Stimulated activated CD8-positive, alpha-beta memory T cell treated with anti-CD3 and anti-CD28 coated beads, Interleukin-4, amount 100 ng/mL, for 1 hour (primary cell): Measurements from ENCODE around the gene OR2J3.
"Not testable (repeated sequence)": the region's sequence is repeated elsewhere in the genome, so short reads cannot be mapped to it uniquely, and the experiment has no call there.

Experiments used
- DNase-seq, 2 donors: peaks; one replicate each; pipeline ENCODE4 v3.0.0-alpha.2; 2020; ENCODE audit warnings: low read depth in 2 of 2, low spot score in 1 of 2

The OR2J3 gene

GRCh38 chr6:29159922-29160321, 52.1 kb downstream of the OR2J3 start:
- not testable (repeated sequence) for DNase-seq
